Glutamatergic neuron (in vitro differentiated cells): ENCODE measurements around the gene PGLYRP3. TPM values are rescaled to one million over a fixed set of nuclear protein-coding genes. Genes with fewer than 3 reads are reported as not detected.

Source experiments
- DNase-seq: peaks from one replicate; pipeline ENCODE4 v3.0.0; 2022
- H3K27ac Mint-ChIP-seq: one replicate; pipeline ENCODE4 v1.8.0; 2020; ENCODE audit warnings: mild to moderate bottlenecking, mixed read lengths, inconsistent platforms; ENCODE audit not compliant: unreplicated experiment
- H3K27me3 Mint-ChIP-seq: one replicate; pipeline ENCODE4 v1.8.0; 2020; ENCODE audit warnings: mild to moderate bottlenecking, moderate library complexity, mixed read lengths, inconsistent platforms; ENCODE audit not compliant: unreplicated experiment
- H3K36me3 Mint-ChIP-seq: one replicate; pipeline ENCODE4 v1.8.0; 2020; ENCODE audit warnings: mild to moderate bottlenecking, mixed read lengths, inconsistent platforms; ENCODE audit not compliant: unreplicated experiment
- H3K4me1 Mint-ChIP-seq: one replicate; pipeline ENCODE4 v1.8.0; 2020; ENCODE audit warnings: mild to moderate bottlenecking, low read depth, mixed read lengths, inconsistent platforms; ENCODE audit not compliant: unreplicated experiment
- H3K4me3 Mint-ChIP-seq: one replicate; pipeline ENCODE4 v1.8.0; 2020; ENCODE audit warnings: mild to moderate bottlenecking, mixed read lengths, inconsistent platforms; ENCODE audit not compliant: unreplicated experiment
- H3K9me3 Mint-ChIP-seq: one replicate; pipeline ENCODE4 v1.8.0; 2020; ENCODE audit warnings: mild to moderate bottlenecking, moderate library complexity, mixed read lengths, inconsistent platforms; ENCODE audit not compliant: unreplicated experiment
- total RNA-seq: library from RNA; stranded (reverse); fragmentation: NEBNext Ultra II Directional; extraction: Animal tissue kit (Norgen Biotek cat#: 25700); gene quantifications from one replicate; pipeline ENCODE4 v1.2.1, GENCODE V29; 2021; ENCODE audit not compliant: unreplicated experiment
- TF ChIP-seq, protein P1 (sequence below): fragments of 200-600 bp; sonication (generic); IDR thresholded peaks from one replicate; pipeline ENCODE4 v1.5.0; 2021; ENCODE audit not compliant: partially characterized antibody, unreplicated experiment

PGLYRP3 gene
- total RNA-seq, 1 donor from 2014 or later = not detected

DNA sequence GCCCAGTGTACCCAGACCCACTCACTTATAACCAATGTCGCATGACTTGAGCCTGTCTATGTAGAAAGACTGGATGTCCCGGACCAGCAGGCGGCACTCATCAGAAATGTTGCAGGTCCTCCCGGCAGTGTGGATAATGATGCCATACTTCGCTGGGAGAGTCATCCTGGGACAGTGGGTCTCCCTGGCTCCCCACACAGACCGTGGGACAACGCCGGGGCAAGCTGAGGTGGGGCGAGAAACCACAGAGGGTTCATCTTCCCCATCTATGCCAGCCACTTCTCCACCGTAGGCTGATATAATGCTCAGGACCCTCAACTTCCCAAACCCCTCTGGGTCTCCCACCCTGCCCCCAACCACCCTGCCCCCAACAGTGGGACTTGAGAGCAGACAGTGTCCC, 27.6 kb upstream of the PGLYRP3 start:
- Mint-ChIP-seq H3K36me3 (peaks cover 7% of the 10 kb centered on the region), H3K9me3 (no peaks in the 10 kb centered on the region), H3K4me3 (no peak overlapping the region), H3K27me3 (peaks cover 11% of the 10 kb centered on the region), H3K4me1 (no peaks in the 10 kb centered on the region), H3K27ac (no peak overlapping the region)
- TF ChIP-seq, protein P1, sequence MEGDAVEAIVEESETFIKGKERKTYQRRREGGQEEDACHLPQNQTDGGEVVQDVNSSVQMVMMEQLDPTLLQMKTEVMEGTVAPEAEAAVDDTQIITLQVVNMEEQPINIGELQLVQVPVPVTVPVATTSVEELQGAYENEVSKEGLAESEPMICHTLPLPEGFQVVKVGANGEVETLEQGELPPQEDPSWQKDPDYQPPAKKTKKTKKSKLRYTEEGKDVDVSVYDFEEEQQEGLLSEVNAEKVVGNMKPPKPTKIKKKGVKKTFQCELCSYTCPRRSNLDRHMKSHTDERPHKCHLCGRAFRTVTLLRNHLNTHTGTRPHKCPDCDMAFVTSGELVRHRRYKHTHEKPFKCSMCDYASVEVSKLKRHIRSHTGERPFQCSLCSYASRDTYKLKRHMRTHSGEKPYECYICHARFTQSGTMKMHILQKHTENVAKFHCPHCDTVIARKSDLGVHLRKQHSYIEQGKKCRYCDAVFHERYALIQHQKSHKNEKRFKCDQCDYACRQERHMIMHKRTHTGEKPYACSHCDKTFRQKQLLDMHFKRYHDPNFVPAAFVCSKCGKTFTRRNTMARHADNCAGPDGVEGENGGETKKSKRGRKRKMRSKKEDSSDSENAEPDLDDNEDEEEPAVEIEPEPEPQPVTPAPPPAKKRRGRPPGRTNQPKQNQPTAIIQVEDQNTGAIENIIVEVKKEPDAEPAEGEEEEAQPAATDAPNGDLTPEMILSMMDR = no peak
- DNase-seq = no peak

DNA sequence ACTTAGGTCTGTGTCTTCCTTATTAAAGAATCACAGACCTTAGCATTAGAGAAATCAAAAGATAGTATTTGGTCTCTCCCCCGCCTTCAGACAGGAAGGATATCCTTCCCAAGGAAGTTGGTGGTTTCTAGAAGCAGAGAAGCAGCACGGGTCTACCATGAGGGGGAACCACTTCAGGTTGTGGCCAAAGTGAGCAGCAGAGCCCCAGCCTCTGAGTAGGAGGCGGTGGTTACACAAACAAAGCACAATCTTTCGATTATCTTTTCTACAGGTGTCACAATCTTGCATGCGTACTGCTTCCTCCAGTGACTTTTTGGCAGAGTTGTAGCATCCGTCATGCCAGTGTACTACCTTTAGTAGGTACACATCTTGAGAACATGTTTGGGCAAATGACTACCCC, 27.1 kb upstream of the PGLYRP3 start:
- Mint-ChIP-seq H3K27ac (no peak overlapping the region), H3K9me3 (no peaks in the 10 kb centered on the region), H3K27me3 (peaks cover 11% of the 10 kb centered on the region), H3K4me3 (no peak overlapping the region), H3K4me1 (no peaks in the 10 kb centered on the region), H3K36me3 (peaks cover 7% of the 10 kb centered on the region)
- TF ChIP-seq, protein P1 = no peak
- no peak for DNase-seq

DNA sequence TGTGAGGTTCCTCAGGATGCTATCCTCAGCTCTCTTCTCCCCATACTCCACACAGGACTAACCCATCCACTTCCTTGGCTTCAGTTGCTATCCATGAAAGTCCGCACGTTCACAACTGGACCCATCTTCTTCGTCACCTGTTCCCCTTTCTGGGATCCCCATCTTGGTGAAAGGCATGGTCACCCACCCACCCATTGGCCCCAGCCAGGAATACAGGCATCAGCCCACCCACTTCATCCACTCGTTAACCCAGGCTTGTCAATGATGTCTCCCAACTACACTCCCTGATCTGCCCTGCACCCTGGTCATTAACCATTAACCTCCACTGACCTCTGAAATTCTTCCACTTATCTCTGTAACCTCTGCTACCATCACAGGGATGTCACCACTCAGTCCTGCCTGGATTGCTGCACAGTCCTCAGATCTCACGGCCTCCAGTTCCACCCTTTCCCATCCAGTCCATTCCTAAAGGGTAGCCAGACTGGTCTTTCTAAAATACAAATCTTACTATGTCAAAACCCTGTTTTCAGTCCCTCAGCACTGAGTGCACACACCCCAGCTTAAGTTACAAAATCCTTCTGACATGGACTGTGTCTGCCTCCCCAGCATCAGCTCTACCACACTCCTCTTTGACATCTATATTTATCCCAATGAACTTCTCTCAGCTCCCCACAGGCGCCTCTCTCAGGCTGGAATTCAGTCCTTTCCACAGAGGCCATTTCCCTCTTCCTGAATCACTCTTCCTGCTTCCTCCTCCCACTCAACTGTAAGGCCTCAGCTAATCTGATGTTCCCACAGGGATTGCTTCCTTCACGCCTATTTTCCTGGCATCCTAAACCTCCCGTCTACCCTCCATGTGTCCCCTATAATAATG, 25.5 kb upstream of the PGLYRP3 start:
- peaks cover 11% of the 10 kb centered on the region for H3K27me3 Mint-ChIP-seq
- DNase-seq = no peak
- no peak overlapping the region for H3K27ac Mint-ChIP-seq
- no peaks in the 10 kb centered on the region for H3K9me3 Mint-ChIP-seq
- no peak overlapping the region for H3K4me3 Mint-ChIP-seq
- TF ChIP-seq, protein P1 = no peak
- peaks cover 7% of the 10 kb centered on the region for H3K36me3 Mint-ChIP-seq
- no peaks in the 10 kb centered on the region for H3K4me1 Mint-ChIP-seq

DNA sequence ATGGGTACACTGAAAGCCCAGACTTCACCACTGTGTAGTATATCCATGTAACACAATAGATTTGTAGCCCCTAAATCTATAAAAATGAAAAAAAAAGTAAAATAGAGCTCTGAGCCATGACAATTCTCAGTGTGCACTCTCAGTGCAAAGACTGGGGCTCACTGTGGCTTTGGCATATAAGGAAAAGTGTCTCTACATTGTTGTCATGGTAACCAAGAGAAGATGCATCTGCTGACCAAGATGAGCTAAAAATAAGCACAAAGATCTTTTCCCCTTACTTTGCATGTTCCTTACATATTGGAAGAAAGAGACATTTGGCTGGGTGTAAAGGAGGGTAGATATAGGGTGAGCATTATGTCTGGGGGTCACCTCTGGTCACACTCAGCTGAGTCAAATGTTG, 23.9 kb upstream of the PGLYRP3 start:
- Mint-ChIP-seq H3K9me3 (no peaks in the 10 kb centered on the region), H3K4me1 (no peaks in the 10 kb centered on the region), H3K4me3 (no peak overlapping the region), H3K27ac (no peak overlapping the region), H3K36me3 (no peaks in the 10 kb centered on the region), H3K27me3 (peaks cover 5% of the 10 kb centered on the region)
- DNase-seq = no peak
- TF ChIP-seq, protein P1 = no peak

DNA sequence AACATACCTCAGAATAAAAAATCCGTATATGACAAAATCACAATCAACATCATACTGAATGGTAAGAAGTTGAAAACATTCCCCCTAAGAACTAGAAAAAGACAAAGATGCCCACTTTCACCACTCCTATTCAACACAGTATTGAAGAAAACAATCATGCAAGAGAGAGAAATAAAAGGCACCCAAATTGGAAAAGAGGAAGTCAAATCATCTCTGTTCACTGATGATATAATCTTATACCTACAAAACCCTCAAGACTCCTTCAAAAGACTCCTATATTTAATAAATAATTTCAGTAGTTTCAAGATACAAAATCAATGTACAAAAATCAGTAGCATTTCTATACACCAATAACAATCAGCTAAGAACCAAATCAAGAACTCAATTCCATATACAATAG, 21.1 kb upstream of the PGLYRP3 start:
- Mint-ChIP-seq H3K36me3 (no peaks in the 10 kb centered on the region), H3K9me3 (no peaks in the 10 kb centered on the region), H3K4me3 (no peak overlapping the region), H3K27ac (no peak overlapping the region), H3K4me1 (no peaks in the 10 kb centered on the region), H3K27me3 (peaks cover 4% of the 10 kb centered on the region)
- no peak for DNase-seq
- TF ChIP-seq, protein P1 = no peak
